ENCODE results near the gene SMC4.

The SMC4 gene

GRCh38 chr3:160374472-160374871 is 25.0 kb upstream of the SMC4 start:
- Histone ChIP-seq H3K36me3 (ENCODE audit: control insufficient read depth in 2 of 2, insufficient read depth in 2 of 2, low read length in 2 of 2) (peaks cover 0 to 3% of the 10 kb centered on the region in 2 donors), H3K27ac (ENCODE audit: low read depth in 2 of 2, low read length in 2 of 2) (no peak overlapping the region)

GRCh38 chr3:160374925-160375324 is 24.5 kb upstream of the SMC4 start:
- Histone ChIP-seq H3K27ac (ENCODE audit: low read depth in 2 of 2, low read length in 2 of 2) (no peak overlapping the region), H3K4me1 (ENCODE audit: control insufficient read depth in 2 of 2, insufficient read depth in 2 of 2, low read length in 2 of 2) (no peaks in the 10 kb centered on the region), H3K9me3 (ENCODE audit: control insufficient read depth in 2 of 2, low read length in 2 of 2) (no peaks in the 10 kb centered on the region), H3K27me3 (ENCODE audit: control insufficient read depth in 2 of 2, insufficient read depth in 2 of 2, low read length in 2 of 2) (no peaks in the 10 kb centered on the region), H3K9ac (ENCODE audit: low read depth in 1 of 2, low read length in 2 of 2) (no peak overlapping the region), H3K36me3 (ENCODE audit: control insufficient read depth in 2 of 2, insufficient read depth in 2 of 2, low read length in 2 of 2) (peaks cover 0 to 3% of the 10 kb centered on the region in 2 donors), H3K4me3 (ENCODE audit: low read length in 2 of 2) (no peak overlapping the region)

More at GRCh38 chr3:160374472-160374871, 25.0 kb upstream of the SMC4 start:
- no peak overlapping the region for H3K4me3 ChIP-seq (ENCODE audit: low read length in 2 of 2)
- no peaks in the 10 kb centered on the region for H3K27me3 ChIP-seq (ENCODE audit: control insufficient read depth in 2 of 2, insufficient read depth in 2 of 2, low read length in 2 of 2)
- no peak overlapping the region for H3K9ac ChIP-seq (ENCODE audit: low read depth in 1 of 2, low read length in 2 of 2)
- no peaks in the 10 kb centered on the region for H3K4me1 ChIP-seq (ENCODE audit: control insufficient read depth in 2 of 2, insufficient read depth in 2 of 2, low read length in 2 of 2)
- no peaks in the 10 kb centered on the region for H3K9me3 ChIP-seq (ENCODE audit: control insufficient read depth in 2 of 2, low read length in 2 of 2)

- no peak overlapping the region for H3K9ac ChIP-seq (ENCODE audit: low read depth in 1 of 2, low read length in 2 of 2)
- no peak overlapping the region for H3K4me3 ChIP-seq (ENCODE audit: low read length in 2 of 2)
- H3K9me3 ChIP-seq (ENCODE audit: control insufficient read depth in 2 of 2, low read length in 2 of 2) = no peaks in the 10 kb centered on the region
- H3K4me1 ChIP-seq (ENCODE audit: control insufficient read depth in 2 of 2, insufficient read depth in 2 of 2, low read length in 2 of 2) = no peaks in the 10 kb centered on the region
- no peak overlapping the region for H3K27ac ChIP-seq (ENCODE audit: low read depth in 2 of 2, low read length in 2 of 2)
- no peaks in the 10 kb centered on the region for H3K27me3 ChIP-seq (ENCODE audit: control insufficient read depth in 2 of 2, insufficient read depth in 2 of 2, low read length in 2 of 2)
- peaks cover 0 to 6% of the 10 kb centered on the region in 2 donors for H3K36me3 ChIP-seq (ENCODE audit: control insufficient read depth in 2 of 2, insufficient read depth in 2 of 2, low read length in 2 of 2)
Observed at GRCh38 chr3:160376681-160377080, 22.8 kb upstream of the SMC4 start.

- no peak overlapping the region for H3K27ac ChIP-seq (ENCODE audit: low read depth in 2 of 2, low read length in 2 of 2)
- no peak overlapping the region for H3K4me3 ChIP-seq (ENCODE audit: low read length in 2 of 2)
- no peaks in the 10 kb centered on the region for H3K27me3 ChIP-seq (ENCODE audit: control insufficient read depth in 2 of 2, insufficient read depth in 2 of 2, low read length in 2 of 2)
- H3K4me1 ChIP-seq (ENCODE audit: control insufficient read depth in 2 of 2, insufficient read depth in 2 of 2, low read length in 2 of 2) = no peaks in the 10 kb centered on the region
- peaks cover 0 to 6% of the 10 kb centered on the region in 2 donors for H3K36me3 ChIP-seq (ENCODE audit: control insufficient read depth in 2 of 2, insufficient read depth in 2 of 2, low read length in 2 of 2)
- no peak overlapping the region for H3K9ac ChIP-seq (ENCODE audit: low read depth in 1 of 2, low read length in 2 of 2)
- H3K9me3 ChIP-seq (ENCODE audit: control insufficient read depth in 2 of 2, low read length in 2 of 2) = no peaks in the 10 kb centered on the region
Observed at GRCh38 chr3:160378331-160379109, 20.9 kb upstream of the SMC4 start.

- H3K27me3 ChIP-seq (ENCODE audit: control insufficient read depth in 2 of 2, insufficient read depth in 2 of 2, low read length in 2 of 2) = no peaks in the 10 kb centered on the region
Observed at GRCh38 chr3:160379628-160380214, 19.7 kb upstream of the SMC4 start.

GRCh38 chr3:160381470-160381869 is 18.0 kb upstream of the SMC4 start:
- H3K27ac ChIP-seq (ENCODE audit: low read depth in 2 of 2, low read length in 2 of 2) = no peak overlapping the region
- H3K36me3 ChIP-seq (ENCODE audit: control insufficient read depth in 2 of 2, insufficient read depth in 2 of 2, low read length in 2 of 2) = peaks cover 0 to 6% of the 10 kb centered on the region in 2 donors
- no peaks in the 10 kb centered on the region for H3K27me3 ChIP-seq (ENCODE audit: control insufficient read depth in 2 of 2, insufficient read depth in 2 of 2, low read length in 2 of 2)
- no peak overlapping the region for H3K9ac ChIP-seq (ENCODE audit: low read depth in 1 of 2, low read length in 2 of 2)
- no peaks in the 10 kb centered on the region for H3K4me1 ChIP-seq (ENCODE audit: control insufficient read depth in 2 of 2, insufficient read depth in 2 of 2, low read length in 2 of 2)
- H3K9me3 ChIP-seq (ENCODE audit: control insufficient read depth in 2 of 2, low read length in 2 of 2) = no peaks in the 10 kb centered on the region
- no peak overlapping the region for H3K4me3 ChIP-seq (ENCODE audit: low read length in 2 of 2)

More at GRCh38 chr3:160379628-160380214, 19.7 kb upstream of the SMC4 start:
- no peaks in the 10 kb centered on the region for H3K9me3 ChIP-seq (ENCODE audit: control insufficient read depth in 2 of 2, low read length in 2 of 2)
- no peak overlapping the region for H3K27ac ChIP-seq (ENCODE audit: low read depth in 2 of 2, low read length in 2 of 2)
- H3K36me3 ChIP-seq (ENCODE audit: control insufficient read depth in 2 of 2, insufficient read depth in 2 of 2, low read length in 2 of 2) = peaks cover 0 to 6% of the 10 kb centered on the region in 2 donors
- no peak overlapping the region for H3K9ac ChIP-seq (ENCODE audit: low read depth in 1 of 2, low read length in 2 of 2)
- H3K4me1 ChIP-seq (ENCODE audit: control insufficient read depth in 2 of 2, insufficient read depth in 2 of 2, low read length in 2 of 2) = no peaks in the 10 kb centered on the region
- no peak overlapping the region for H3K4me3 ChIP-seq (ENCODE audit: low read length in 2 of 2)

GRCh38 chr3:160384639-160385318 is 14.7 kb upstream of the SMC4 start:
- no peaks in the 10 kb centered on the region for H3K9me3 ChIP-seq (ENCODE audit: control insufficient read depth in 2 of 2, low read length in 2 of 2)
- peaks cover 0 to 2% of the 10 kb centered on the region in 2 donors for H3K36me3 ChIP-seq (ENCODE audit: control insufficient read depth in 2 of 2, insufficient read depth in 2 of 2, low read length in 2 of 2)
- no peak overlapping the region for H3K9ac ChIP-seq (ENCODE audit: low read depth in 1 of 2, low read length in 2 of 2)
- no peak overlapping the region for H3K4me3 ChIP-seq (ENCODE audit: low read length in 2 of 2)
- H3K4me1 ChIP-seq (ENCODE audit: control insufficient read depth in 2 of 2, insufficient read depth in 2 of 2, low read length in 2 of 2) = no peaks in the 10 kb centered on the region
- H3K27ac ChIP-seq (ENCODE audit: low read depth in 2 of 2, low read length in 2 of 2) = no peak overlapping the region
- no peaks in the 10 kb centered on the region for H3K27me3 ChIP-seq (ENCODE audit: control insufficient read depth in 2 of 2, insufficient read depth in 2 of 2, low read length in 2 of 2)

- H3K4me1 ChIP-seq (ENCODE audit: control insufficient read depth in 2 of 2, insufficient read depth in 2 of 2, low read length in 2 of 2) = no peaks in the 10 kb centered on the region
- H3K27ac ChIP-seq (ENCODE audit: low read depth in 2 of 2, low read length in 2 of 2) = no peak overlapping the region
- H3K27me3 ChIP-seq (ENCODE audit: control insufficient read depth in 2 of 2, insufficient read depth in 2 of 2, low read length in 2 of 2) = no peaks in the 10 kb centered on the region
- no peaks in the 10 kb centered on the region for H3K9me3 ChIP-seq (ENCODE audit: control insufficient read depth in 2 of 2, low read length in 2 of 2)
- H3K4me3 ChIP-seq (ENCODE audit: low read length in 2 of 2) = no peak overlapping the region
- no peak overlapping the region for H3K9ac ChIP-seq (ENCODE audit: low read depth in 1 of 2, low read length in 2 of 2)
- peaks cover 0 to 3% of the 10 kb centered on the region in 2 donors for H3K36me3 ChIP-seq (ENCODE audit: control insufficient read depth in 2 of 2, insufficient read depth in 2 of 2, low read length in 2 of 2)
Observed at GRCh38 chr3:160390565-160391138, 8.8 kb upstream of the SMC4 start.

GRCh38 chr3:160392798-160393197 is 6.7 kb upstream of the SMC4 start:
- no peak overlapping the region for H3K4me3 ChIP-seq (ENCODE audit: low read length in 2 of 2)
- H3K9me3 ChIP-seq (ENCODE audit: control insufficient read depth in 2 of 2, low read length in 2 of 2) = no peaks in the 10 kb centered on the region
- H3K27me3 ChIP-seq (ENCODE audit: control insufficient read depth in 2 of 2, insufficient read depth in 2 of 2, low read length in 2 of 2) = no peaks in the 10 kb centered on the region
- H3K36me3 ChIP-seq (ENCODE audit: control insufficient read depth in 2 of 2, insufficient read depth in 2 of 2, low read length in 2 of 2) = peaks cover 0 to 3% of the 10 kb centered on the region in 2 donors
- no peaks in the 10 kb centered on the region for H3K4me1 ChIP-seq (ENCODE audit: control insufficient read depth in 2 of 2, insufficient read depth in 2 of 2, low read length in 2 of 2)
- no peak overlapping the region for H3K9ac ChIP-seq (ENCODE audit: low read depth in 1 of 2, low read length in 2 of 2)
- H3K27ac ChIP-seq (ENCODE audit: low read depth in 2 of 2, low read length in 2 of 2) = no peak overlapping the region
